ENCODE results near the gene PDLIM5. TPM values are rescaled to one million over a fixed set of nuclear protein-coding genes. Genes with fewer than 3 reads are reported as not detected.

PDLIM5 gene
- total RNA-seq, 4 donors from 2014 or later: 90.5 to 148 (median 115) TPM

DNA sequence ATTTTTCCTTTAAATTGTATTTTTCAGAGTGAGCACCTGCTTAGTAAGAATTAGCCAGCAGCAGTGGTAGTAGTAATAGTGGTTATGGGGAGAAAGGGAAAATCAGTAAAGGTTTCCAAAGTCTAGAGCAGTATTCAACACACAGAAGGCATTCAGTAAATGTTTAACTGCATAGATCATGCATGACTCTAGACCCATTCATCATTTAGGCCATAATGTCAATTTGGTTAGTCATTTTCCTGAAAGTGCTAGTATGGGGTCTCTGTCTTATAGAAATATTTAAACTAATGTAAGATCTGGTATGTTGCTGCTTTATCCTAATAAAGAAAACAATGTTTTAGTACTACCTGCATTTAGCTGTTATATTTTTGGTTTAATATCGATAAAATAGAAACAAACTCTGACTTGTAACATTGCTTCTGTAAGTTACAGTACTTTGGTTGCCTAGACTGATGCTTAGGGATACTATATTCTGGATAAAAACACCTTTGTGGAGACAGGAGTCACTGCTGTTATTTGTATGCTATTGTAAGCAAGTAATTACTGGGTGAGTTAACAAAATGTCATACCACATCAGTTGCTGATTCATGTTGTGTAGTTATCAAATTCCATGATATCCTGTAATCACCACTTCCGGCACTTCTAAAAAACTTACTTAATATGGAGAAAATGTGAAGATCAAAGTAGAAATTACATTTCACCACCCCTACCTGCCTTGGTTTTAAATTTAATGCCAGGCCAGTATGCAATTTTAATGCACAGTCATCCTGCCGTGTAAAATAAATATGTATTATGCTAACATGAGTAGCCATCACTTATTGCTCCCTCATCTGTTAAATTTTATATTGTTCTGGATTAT lies 190.2 kb downstream of the PDLIM5 start:
- DNase-seq (ENCODE audit: low spot score in 2 of 2): no peak
- H3K27me3 ChIP-seq: no peaks in the 10 kb centered on the region
- peaks cover 30% of the 10 kb centered on the region for H3K36me3 ChIP-seq
- H3K27ac ChIP-seq: no peak overlapping the region
- no peaks in the 10 kb centered on the region for H3K9me3 ChIP-seq
- no peak overlapping the region for H3K4me3 ChIP-seq
- no peaks in the 10 kb centered on the region for H3K4me1 ChIP-seq
- 93% methylated on average over 3 of the region's 3 CpGs for WGBS
- no peak for TF ChIP-seq POLR2AphosphoS5 (IDR thresholded peaks at IDR 0.05)
- TF ChIP-seq EP300 (IDR thresholded peaks at IDR 0.05): no peak
- TF ChIP-seq, protein P1, sequence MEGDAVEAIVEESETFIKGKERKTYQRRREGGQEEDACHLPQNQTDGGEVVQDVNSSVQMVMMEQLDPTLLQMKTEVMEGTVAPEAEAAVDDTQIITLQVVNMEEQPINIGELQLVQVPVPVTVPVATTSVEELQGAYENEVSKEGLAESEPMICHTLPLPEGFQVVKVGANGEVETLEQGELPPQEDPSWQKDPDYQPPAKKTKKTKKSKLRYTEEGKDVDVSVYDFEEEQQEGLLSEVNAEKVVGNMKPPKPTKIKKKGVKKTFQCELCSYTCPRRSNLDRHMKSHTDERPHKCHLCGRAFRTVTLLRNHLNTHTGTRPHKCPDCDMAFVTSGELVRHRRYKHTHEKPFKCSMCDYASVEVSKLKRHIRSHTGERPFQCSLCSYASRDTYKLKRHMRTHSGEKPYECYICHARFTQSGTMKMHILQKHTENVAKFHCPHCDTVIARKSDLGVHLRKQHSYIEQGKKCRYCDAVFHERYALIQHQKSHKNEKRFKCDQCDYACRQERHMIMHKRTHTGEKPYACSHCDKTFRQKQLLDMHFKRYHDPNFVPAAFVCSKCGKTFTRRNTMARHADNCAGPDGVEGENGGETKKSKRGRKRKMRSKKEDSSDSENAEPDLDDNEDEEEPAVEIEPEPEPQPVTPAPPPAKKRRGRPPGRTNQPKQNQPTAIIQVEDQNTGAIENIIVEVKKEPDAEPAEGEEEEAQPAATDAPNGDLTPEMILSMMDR (IDR thresholded peaks at IDR 0.05): no peak
- TF ChIP-seq POLR2A (IDR thresholded peaks at IDR 0.05): no peak

- Histone ChIP-seq H3K36me3 (peaks cover 32% of the 10 kb centered on the region), H3K4me3 (no peak overlapping the region), H3K27ac (no peak overlapping the region), H3K9me3 (no peaks in the 10 kb centered on the region), H3K27me3 (no peaks in the 10 kb centered on the region), H3K4me1 (no peaks in the 10 kb centered on the region)
- 70% methylated on average over 2 of the region's 2 CpGs for WGBS
- no peak for DNase-seq (ENCODE audit: low spot score in 2 of 2)
- TF ChIP-seq POLR2AphosphoS5 (IDR thresholded peaks at IDR 0.05): no peak
- TF ChIP-seq, protein P1 (IDR thresholded peaks at IDR 0.05): no peak
- TF ChIP-seq POLR2A (IDR thresholded peaks at IDR 0.05): no peak
- no peak for TF ChIP-seq EP300 (IDR thresholded peaks at IDR 0.05)
Observed at GRCh38 chr4:94642561-94642866, 190.8 kb downstream of the PDLIM5 start.

DNA sequence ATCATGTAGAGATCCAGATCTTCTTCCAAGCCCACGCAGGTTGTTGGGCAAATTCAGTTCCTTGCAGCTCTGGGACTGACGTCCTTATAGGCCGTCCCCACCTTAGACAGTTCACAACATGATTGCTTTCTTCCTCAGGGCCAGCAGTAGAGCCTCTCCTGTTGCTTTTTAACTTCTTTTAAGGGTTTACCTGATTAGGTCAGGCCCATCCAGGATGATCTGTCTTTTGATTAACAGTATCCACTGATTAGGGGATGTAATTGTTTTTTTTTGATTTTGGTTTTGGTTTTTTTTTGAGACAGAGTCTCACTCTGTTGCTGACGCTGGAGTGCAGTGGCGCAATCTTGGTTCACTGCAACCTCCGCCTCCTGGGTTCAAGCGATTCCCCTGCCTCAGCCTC lies 197.0 kb downstream of the PDLIM5 start:
- WGBS: 96% methylated on average over 7 of the region's 7 CpGs
- no peak for DNase-seq (ENCODE audit: low spot score in 2 of 2)
- Histone ChIP-seq H3K4me1 (no peaks in the 10 kb centered on the region), H3K27ac (no peak overlapping the region), H3K27me3 (no peaks in the 10 kb centered on the region), H3K9me3 (no peaks in the 10 kb centered on the region), H3K36me3 (peaks cover 32% of the 10 kb centered on the region), H3K4me3 (no peak overlapping the region)
- TF ChIP-seq POLR2A (IDR thresholded peaks at IDR 0.05): no peak
- TF ChIP-seq EP300 (IDR thresholded peaks at IDR 0.05): no peak
- TF ChIP-seq, protein P1 (IDR thresholded peaks at IDR 0.05): no peak
- TF ChIP-seq POLR2AphosphoS5 (IDR thresholded peaks at IDR 0.05): no peak

DNA sequence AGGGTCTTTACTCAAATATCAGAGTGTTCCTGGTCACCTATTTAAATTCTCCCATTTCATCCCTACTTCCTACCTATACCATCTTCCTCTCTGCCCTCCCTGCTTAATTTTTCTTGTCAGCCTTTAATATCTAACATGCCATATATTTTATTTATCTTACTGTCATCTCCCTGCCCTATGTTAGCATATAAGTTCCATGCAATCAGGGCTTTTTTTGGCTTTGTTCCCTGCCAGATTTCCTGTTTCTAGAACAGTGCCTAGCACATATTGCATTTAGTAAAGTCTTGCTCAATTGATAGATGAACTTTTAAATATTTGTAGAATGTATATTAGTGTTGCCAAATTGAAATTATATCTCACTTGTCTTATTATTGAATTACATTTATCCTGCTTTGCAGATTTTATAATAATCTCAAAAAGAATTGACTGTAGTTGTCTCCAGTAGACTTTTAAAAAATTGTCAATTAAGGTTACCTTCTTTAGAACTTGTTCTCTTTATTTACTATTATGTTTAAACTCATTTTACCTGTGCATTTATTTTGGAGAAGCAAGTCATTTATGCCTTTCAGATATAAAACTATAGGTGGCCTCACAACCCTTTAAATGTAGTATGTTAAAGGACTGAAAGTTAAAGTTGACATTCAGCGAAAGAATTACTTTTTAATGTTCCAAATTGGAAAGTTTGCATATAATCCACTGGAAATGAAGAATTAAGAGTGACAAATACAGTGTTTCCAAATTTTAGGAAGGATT lies 197.8 kb downstream of the PDLIM5 start:
- H3K27ac ChIP-seq: no peak overlapping the region
- no peak overlapping the region for H3K4me3 ChIP-seq
- H3K9me3 ChIP-seq: no peaks in the 10 kb centered on the region
- peaks cover 29% of the 10 kb centered on the region for H3K36me3 ChIP-seq
- WGBS: 95% methylated on average over 1 of the region's 1 CpG
- no peak for TF ChIP-seq POLR2AphosphoS5 (IDR thresholded peaks at IDR 0.05)
- TF ChIP-seq, protein P1 (IDR thresholded peaks at IDR 0.05): no peak
- no peak for TF ChIP-seq EP300 (IDR thresholded peaks at IDR 0.05)
- no peak for TF ChIP-seq POLR2A (IDR thresholded peaks at IDR 0.05)
- H3K4me1 ChIP-seq: no peaks in the 10 kb centered on the region
- DNase-seq (ENCODE audit: low spot score in 2 of 2): no peak
- H3K27me3 ChIP-seq: no peaks in the 10 kb centered on the region

DNA sequence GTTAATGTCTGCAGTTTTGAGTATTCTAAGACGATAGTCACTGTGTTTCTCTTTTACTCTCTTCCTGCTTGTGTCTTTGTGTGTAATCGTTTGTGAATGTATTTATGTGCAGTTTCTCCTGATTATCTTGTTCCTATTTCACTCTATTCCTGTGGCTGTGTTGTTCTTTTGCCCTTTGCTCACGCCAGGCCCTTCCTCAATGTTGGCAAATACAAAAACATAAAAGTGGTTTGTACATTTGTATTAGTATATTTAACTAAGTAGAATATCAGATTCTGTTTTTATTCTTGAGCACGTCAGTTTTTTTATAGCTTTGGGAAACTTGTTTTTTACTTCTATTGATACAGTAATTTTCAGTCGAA lies 198.4 kb downstream of the PDLIM5 start:
- Histone ChIP-seq H3K27me3 (no peaks in the 10 kb centered on the region), H3K27ac (no peak overlapping the region), H3K4me3 (no peak overlapping the region), H3K36me3 (peaks cover 24% of the 10 kb centered on the region), H3K4me1 (no peaks in the 10 kb centered on the region), H3K9me3 (no peaks in the 10 kb centered on the region)
- WGBS: 71% methylated on average over 5 of the region's 5 CpGs
- TF ChIP-seq POLR2A (IDR thresholded peaks at IDR 0.05): no peak
- TF ChIP-seq, protein P1 (IDR thresholded peaks at IDR 0.05): no peak
- no peak for TF ChIP-seq EP300 (IDR thresholded peaks at IDR 0.05)
- no peak for TF ChIP-seq POLR2AphosphoS5 (IDR thresholded peaks at IDR 0.05)
- no peak for DNase-seq (ENCODE audit: low spot score in 2 of 2)

All from suprapubic skin (tissue), 4 donors.